KOPT-K1 (cell line): ENCODE data around the gene ANTXR1.

Experiments
- H3K27ac ChIP-seq: fragments of 200-600 bp; sonication (generic); 2 replicates; pipeline ENCODE4 v1.5.1; 2016; ENCODE audit warnings: antibody characterized with exemption, mild to moderate bottlenecking, low read depth, low read length; ENCODE audit not compliant: poor library complexity, severe bottlenecking
- H3K36me3 ChIP-seq: fragments of 200-600 bp; sonication (generic); 2 replicates; pipeline ENCODE4 v1.5.1; 2017; ENCODE audit warnings: antibody characterized with exemption, mild to moderate bottlenecking, low read length, moderate library complexity; ENCODE audit not compliant: insufficient read depth
- H3K9me3 ChIP-seq: fragments of 200-600 bp; sonication (generic); 2 replicates; pipeline ENCODE4 v1.5.1; 2017; ENCODE audit warnings: antibody characterized with exemption, low read length, mild to moderate bottlenecking; ENCODE audit not compliant: insufficient read depth, poor library complexity, severe bottlenecking

Gene ANTXR1

DNA sequence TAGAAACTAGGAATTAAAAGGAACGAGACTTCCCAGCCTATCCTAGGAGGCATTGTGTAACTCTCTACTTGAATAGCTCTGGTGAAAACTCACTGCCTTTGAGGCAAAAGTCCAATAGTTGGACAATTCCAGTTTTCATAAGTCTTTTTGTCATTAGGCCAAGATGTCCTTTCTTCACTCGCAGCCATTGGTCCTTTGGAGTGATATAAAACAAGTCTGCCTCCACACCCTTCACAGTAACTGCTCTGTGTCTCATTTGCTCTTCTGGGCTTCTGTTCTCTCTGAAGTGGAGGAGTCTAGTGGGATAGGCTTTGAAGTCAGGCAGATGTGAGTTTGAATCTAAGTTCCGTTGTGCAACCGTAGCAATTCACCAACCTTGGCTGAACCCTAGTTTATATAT is 28.2 kb downstream of the ANTXR1 start:
- Histone ChIP-seq H3K27ac (no peak overlapping the region), H3K36me3 (peaks cover 4% of the 10 kb centered on the region; the same call in 1 of the 2 replicates), H3K9me3 (no peaks in the 10 kb centered on the region)

DNA sequence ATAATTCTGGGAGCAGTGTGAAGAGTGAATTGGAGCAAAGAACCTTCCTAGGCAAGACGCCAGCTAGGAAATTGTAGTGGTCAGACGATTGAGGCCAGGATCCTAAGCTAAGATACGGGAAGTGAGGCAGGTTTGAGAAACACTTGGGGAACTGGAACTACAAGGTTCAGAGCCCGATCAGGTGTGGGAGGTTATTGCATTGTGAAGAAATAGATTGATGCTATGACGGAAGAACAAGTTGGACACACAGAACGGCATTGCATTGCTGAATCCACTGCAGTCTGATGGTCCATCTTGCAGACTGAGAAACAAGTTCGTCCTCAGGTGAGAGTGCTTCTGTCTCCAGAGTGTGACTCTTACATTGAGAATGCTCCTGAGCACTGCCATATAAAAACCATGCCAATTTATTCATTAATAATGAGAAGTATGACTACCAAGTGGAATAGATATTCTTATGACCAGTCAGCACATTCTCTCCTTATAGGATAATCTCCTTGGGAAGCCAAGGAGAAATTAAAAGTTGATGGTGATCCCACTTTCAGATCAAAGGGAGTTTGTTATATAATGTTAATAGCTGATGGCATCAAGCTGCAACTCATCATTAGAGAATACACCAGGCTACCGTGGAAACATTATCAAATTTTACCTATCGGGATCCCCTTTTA is 30.9 kb downstream of the ANTXR1 start:
- no peak overlapping the region for H3K27ac ChIP-seq
- H3K36me3 ChIP-seq, result peaks cover 4% of the 10 kb centered on the region; the same call in 1 of the 2 replicates
- no peaks in the 10 kb centered on the region for H3K9me3 ChIP-seq

DNA sequence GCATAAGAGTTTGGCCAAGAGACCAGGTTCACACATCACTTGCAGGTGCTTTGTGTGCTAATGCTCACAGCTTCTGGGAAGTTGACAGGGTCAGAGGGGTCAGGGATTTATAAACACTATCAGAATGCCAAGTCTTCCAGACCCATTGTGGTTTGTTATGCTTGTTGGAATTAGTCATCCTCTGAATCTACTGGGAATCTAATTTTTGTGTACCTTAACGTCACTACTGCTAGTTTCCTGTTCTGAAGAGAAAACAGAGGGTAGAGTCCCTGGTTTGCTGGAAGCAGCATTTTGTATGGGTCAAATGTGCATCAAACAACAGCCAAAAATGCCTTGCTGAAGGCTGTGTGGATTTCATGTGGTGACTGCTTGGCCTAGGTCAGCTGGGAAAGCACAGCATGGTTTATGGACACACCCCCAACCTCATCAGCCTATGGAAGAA is 33.3 kb downstream of the ANTXR1 start:
- Histone ChIP-seq H3K27ac (no peak overlapping the region), H3K36me3 (peaks cover under 1% of the 10 kb centered on the region; the same call in 1 of the 2 replicates)

DNA sequence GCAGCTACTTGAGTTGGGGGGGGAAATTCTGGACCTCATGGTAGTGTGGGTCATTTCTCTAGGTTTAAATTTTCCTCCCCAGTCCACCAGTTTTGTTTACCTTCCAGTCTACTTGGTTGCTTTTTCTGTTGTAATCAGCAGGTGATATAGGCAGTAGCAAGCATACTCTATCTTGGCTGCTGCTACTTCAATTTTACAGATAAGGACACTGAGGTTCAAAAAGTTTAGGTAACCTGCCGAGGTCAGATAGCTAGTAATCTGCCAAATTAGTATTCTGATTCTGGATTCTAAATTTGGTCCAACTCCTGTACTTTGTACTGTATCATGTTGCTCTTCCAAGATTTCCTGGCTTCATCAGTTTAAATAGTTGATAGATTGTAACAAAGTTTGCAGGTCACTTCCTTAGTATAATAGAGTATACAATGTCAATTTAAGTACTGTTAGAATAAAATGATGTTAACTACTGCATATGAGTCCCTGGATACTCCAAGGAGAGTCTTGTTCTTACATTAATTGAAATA is 34.7 kb downstream of the ANTXR1 start:
- Histone ChIP-seq H3K9me3 (no peaks in the 10 kb centered on the region), H3K27ac (no peak overlapping the region), H3K36me3 (no peaks in the 10 kb centered on the region)

More for the DNA sequence above, 33.3 kb downstream of the ANTXR1 start:
- H3K9me3 ChIP-seq, result no peaks in the 10 kb centered on the region

DNA sequence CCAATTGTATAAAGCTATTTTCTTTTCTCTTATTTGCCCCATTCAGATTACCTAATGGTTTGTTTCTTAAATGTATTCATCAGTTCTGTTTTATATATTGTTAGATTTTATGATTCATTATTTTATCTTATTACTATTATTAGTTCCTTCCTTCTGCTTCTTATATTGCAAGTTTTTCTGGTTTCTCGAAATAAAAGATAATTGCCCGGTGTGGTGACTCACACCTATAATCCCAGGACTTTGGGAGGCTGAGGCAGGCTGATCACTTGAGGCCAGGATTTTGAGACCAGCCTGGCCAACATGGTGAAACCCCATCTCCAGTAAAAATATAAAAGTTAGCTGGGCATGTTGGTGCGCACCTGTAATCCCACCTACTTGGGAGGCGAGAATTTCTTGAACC is 37.8 kb downstream of the ANTXR1 start:
- Histone ChIP-seq H3K27ac (no peak overlapping the region), H3K36me3 (no peaks in the 10 kb centered on the region), H3K9me3 (no peaks in the 10 kb centered on the region)

DNA sequence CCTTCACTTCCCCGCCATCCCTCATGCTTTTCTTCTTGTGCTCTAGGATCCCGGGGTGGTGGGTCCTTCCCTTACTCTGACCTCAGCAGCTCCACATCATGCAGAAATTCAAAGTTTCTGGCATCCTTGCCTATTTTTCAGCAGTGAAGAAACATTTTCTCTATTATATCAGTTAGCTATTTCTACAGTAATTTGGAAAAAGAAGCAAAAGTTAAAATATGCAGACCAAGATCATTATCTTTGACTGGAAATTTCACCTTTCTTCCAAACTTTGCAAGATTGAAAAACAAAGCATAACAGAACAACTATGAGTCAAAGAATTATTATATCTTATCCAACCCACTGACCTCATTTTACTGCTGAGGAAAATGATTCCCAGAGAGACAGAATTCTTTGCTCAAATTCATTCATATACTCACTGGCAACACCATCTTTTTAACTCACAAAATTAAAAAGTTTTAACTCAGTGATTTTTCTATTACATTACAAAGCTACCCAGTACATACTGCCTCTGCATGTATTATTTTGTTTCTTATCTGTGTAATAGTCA is 40.5 kb downstream of the ANTXR1 start:
- Histone ChIP-seq H3K9me3 (no peaks in the 10 kb centered on the region), H3K27ac (no peak overlapping the region), H3K36me3 (no peaks in the 10 kb centered on the region)

DNA sequence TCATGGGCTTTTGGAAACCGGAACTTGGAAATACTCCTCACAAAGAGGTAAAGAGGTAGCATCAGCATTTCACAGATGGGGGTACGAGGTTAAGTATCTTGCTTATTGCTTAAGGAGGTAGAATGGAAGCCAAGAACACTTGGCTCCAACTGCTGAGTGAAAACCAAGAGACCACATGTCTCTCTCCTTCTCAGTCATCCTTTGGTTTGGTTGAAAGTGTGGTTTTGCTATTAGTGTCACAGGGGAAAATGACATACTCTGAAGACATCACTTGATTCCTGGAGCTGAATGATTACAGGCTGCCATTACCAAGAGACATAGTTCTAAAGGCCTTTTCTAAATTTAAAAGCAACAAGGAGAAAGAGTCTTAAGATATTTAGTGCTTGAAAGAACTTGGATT is 41.5 kb downstream of the ANTXR1 start:
- Histone ChIP-seq H3K36me3 (no peaks in the 10 kb centered on the region), H3K27ac (no peak overlapping the region), H3K9me3 (no peaks in the 10 kb centered on the region)

DNA sequence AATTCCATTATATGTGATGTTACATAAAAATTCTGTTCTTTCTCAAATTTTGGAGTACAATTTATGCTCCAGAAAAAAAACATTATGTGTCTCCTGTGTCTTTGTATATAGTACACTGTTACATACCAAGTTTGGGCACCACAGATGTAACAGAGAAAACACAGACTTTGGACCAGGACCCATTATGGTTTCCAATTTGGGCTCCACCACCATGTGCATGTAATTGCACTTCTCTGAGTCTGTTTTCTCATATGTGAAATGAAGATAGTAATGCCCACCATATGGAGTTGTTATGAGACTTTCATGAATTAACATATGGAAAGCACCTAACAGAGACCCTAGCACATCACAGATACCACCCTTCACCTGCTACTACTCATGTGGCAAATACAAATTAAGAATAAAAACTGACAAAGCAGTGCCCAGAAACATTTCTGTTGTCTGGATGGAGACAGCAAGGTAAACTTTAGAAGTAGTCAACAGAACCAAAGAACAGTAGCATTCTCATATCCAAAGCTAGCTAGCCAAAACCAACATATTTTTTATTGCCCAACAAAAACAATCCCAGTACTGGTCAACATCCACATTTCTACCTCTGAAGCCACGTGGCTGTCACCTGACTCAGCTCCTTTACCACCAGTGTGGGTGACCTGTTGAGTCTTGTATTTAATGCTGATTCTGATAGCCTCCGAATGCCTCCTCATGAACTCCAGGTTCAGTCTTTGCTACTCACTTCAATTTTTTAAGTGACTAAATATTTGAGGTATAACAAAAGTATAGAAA is 42.9 kb downstream of the ANTXR1 start:
- no peak overlapping the region for H3K27ac ChIP-seq
- H3K9me3 ChIP-seq, result no peaks in the 10 kb centered on the region
- H3K36me3 ChIP-seq, result no peaks in the 10 kb centered on the region

DNA sequence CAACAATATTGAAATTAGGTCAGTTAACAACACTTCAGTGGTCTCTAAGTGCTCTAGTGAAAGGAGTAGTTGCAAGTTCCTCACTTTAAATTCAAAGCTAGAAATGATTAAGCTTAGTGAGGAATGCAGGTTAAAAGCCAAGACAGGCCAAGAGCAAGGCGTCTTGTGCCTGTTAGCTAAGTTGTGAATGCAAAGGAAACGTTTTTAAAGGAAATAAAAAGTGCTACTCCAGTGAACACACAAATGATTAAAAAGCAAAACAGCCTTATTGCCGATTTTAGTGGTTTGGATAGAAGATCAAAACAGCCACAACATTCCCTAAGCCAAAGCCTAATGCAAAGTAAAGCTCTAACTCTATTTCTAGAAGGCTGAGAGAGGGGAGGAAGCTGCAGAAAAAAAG is 44.7 kb downstream of the ANTXR1 start:
- H3K36me3 ChIP-seq, result no peaks in the 10 kb centered on the region
- no peak overlapping the region for H3K27ac ChIP-seq
- no peaks in the 10 kb centered on the region for H3K9me3 ChIP-seq

DNA sequence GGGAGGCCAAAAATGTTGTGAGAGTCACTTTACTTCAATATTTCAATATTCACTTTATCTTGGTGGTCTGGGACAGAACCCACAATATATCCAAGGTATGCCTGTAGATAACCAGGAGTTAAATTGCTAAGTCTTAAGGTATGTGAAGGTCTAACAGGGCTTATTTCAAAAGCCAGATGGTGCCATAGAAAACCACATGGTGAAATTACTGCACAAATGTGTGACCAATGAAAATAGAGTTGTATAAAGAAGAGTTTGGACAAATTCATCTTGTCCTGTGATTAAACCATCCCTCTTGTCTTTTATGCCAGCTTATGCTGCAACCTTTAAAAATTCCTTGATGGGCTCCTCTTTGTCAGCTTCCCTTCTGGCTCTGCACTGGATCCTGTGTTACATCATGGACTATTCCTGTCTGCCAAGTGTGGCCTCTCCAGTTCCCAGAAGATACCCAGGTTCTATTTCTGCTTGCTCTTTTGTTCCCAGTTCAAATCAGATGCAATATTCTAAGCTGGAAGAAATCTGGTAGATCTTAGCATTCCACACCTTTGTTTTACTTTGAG is 46.8 kb downstream of the ANTXR1 start:
- no peak overlapping the region for H3K27ac ChIP-seq
- no peaks in the 10 kb centered on the region for H3K36me3 ChIP-seq
- H3K9me3 ChIP-seq, result no peaks in the 10 kb centered on the region

DNA sequence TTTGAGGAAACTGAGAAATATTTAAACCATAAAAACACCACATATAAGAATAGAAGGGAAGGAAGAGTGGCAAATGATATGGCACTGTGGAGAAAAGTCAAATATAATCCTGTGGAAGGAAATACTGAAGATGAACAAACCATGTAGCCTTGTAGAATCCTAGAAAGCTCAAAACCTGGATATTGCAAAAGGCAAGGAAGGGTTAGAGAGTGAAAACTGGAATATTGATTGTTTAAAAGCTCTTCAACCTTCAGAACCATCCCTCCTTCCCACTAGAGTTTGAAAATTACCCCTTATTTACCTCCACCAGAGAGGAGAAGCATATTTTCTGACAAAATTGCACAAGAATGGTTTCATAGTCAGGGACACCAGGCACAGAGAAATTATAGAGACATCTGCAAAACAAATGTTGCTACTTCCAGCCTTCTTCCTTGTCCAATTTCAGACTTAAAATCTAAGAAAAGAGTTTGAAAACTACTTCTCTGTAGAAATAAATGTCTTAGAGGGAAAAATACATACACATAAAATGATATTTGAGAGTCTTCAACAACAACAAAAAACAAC is 48.0 kb downstream of the ANTXR1 start:
- no peaks in the 10 kb centered on the region for H3K36me3 ChIP-seq
- H3K27ac ChIP-seq, result no peak overlapping the region
- no peaks in the 10 kb centered on the region for H3K9me3 ChIP-seq

DNA sequence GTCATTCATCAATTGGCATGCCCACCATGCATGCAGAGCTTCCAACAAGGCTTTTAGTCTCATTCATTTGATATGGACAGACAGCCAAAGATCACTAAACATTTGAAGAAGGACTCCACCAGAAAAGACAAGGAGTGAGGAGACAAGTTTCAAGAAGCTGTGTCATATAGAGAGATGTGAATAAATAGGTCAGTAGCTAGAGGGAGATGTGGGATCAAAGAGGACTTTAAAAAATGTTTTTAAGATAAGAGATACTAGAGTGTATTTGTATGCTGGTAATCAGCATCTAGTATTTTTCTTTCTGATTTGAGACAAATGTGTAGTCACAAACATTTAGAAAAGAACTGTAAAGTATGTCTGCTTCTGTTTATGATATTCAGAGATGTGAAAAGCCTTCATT is 48.5 kb downstream of the ANTXR1 start:
- no peaks in the 10 kb centered on the region for H3K36me3 ChIP-seq
- no peak overlapping the region for H3K27ac ChIP-seq
- no peaks in the 10 kb centered on the region for H3K9me3 ChIP-seq

DNA sequence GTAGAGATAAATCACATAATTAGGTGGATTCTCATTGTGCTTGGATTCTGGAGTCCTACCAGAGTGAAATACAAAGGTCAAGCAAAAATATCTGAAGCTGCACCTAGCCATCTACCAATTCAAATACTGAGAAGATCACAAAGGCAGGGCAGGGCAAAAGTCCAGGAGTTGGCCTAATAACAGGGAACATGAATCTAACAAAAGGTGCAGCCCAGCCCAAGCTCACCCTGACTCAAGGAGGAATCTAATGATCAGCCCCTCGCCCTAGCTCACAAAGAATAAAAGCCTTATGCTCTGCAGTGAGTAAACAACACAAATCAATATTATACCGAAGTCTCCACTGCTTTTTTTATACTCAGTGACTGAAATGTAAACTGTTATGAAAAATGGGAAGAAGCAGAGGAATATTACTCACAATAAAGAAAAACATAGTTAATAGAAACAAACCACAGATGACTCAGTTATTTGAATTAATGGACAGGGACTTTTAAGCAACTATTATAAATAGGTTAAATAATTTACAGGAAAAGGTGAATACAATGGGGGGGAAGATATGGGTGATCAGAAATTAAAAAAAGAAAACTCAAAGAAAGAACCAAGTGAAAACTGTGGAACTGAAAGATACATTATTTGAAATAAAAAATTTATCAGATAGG is 49.5 kb downstream of the ANTXR1 start:
- no peak overlapping the region for H3K27ac ChIP-seq
- no peaks in the 10 kb centered on the region for H3K9me3 ChIP-seq
- no peaks in the 10 kb centered on the region for H3K36me3 ChIP-seq

DNA sequence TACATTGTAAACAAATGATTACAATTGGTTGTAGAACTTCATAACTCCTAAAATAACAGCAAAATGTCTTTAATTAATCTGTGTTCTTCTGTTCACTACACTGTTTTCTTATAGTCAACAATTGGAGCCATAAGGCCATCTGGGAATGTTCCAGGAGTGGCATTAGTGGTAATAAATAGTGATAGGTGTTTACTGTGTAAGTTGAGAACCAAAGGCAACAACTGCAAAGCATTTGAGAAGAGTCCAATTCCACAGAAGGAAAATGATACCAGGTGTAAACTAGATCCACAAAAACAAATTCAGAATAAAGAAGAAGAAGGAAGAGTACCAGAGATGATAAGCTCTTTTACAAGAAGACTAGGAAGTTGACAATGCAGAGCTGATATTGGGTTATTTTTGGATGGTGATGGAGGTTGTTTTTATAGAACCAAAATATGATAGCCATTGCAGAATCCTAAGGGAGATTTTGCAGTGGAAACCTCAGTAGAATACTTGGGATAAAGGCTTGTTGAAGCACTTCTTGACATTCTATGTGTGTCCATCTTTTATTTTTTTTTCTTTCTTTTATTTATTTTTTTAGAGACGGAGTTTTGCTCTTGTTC is 52.9 kb downstream of the ANTXR1 start:
- Histone ChIP-seq H3K9me3 (no peaks in the 10 kb centered on the region), H3K27ac (no peak overlapping the region), H3K36me3 (no peaks in the 10 kb centered on the region)
